ENCODE measurements around the gene GPD1.

GPD1 gene

DNA sequence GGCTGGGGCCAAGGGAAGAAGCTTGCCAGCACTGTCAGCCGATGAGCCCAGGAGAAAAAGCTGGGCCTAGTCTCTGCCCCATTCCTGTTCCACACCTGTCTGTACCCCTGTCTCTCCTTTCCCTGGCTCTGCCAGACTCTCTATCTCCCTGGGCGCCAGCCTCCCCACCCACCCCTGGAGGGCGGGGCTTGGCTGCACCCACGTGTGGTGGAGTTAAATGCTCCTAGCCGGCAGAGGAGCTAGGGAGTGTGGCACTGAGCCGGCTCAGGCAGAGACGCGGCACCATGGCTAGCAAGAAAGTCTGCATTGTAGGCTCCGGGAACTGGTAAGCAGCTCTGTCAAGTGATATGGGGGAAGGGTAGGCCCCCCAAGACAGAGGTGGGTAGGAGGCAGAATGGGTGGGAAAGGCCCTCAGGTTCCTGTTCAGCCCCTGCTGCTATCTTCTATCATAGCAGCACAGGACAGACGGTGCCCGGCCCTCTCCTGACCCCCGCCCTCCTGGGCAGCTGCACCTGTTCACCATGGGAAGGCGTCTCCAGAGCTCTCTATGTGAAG is at the start of gene GPD1:
Gene GPD1, plus strand, starts transcription at position 242 of the 555 bp plus-strand sequence. Its CDS starts 43 bp downstream, at position 285.
- peak; percentile 62 for DNase-seq

DNA sequence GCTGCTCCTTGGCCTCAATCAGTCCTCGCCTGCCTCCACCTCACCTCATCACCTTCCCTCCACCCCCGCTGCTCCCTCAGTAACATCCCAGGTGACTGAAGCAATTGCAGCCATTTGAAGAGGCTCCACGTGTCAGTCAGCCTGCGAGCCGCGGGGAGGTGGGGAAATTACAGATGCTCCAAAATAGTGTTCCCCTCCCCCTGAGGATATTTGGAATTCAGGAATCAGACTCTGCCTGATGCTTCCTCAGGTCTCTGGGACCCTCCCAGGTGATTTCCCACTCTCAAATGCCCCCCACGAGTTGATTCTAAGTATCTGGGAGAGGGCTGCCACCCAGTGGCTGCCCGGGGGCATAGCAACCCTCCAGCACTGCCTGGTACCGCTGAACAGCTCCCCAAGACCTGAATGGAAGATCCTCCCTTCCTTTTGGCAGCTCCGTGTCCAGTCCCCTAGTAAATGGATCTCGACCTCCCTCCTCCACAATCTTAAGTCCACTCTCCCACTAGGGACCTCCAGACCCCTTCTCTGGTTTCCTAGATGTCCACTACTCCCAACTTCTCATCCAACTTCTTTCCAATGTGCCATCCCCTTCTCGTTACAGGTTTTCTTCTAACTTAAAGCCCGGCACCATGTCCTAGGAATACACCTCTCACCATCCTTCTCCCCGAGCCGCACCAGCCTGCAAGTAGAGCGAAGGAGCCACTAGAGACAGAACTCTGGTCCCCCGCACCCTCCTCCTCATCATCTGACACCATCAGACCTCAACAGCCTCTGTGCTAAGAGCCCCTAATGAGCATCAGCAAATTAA is 47.8 kb upstream of the GPD1 start:
- DNase-seq = peak; percentile 28

DNA sequence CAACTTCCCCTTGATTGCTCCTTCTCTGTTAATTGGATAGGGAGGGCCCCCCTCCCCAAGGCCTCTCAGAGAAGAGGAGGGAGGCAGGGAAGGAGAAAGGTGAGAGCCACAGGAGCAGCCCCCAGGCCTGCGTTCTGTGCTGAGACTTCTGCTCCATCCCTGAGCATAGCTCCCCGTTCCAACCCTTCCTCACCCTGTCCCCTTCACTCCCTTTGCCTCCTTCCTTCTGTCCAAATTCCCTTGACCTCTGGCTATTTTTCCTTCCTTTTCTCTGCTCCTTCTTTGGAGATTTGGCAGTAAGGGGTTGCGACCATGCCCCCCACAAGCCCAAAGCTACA is 47.2 kb upstream of the GPD1 start:
- DNase-seq = no peak

DNA sequence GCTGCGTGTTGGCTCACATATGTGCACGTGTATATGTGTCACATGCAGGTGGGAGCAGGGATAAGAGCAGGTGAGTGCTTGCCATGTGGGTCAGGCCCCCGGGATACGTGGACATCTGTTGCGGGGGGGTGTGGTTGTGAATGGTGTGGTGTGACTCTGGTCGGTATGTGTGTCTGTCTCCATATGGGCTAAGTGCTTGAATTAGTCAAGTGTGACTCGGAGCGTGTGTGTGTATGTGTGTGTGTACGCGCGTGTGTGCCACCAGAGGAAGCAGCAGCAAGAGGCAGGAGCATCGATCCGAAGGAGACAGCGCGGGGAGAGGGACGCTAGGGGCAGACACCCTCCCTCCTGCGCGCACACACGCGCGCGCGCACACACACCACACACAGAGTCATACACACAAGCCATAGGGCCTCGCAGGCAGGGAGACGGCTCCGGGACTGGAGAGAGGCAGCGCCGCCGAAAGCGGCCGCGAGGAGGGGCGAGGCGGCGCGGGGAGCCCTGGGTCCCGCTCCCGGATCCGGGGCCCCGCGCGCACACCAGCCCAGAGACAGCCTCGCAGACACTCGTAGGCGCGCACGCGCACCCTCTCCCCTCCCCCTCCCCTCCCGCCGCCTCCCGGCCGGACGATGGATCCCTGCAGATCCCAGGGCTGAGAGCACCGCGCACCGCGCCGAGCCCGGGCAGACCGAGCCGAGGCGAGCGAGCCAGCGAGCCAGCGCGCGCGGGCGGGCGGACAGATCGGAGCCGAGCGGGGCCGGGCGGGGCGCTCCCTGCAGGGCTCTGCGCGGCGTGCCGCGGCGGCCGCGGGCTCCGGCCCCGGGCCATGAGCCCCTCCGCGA is 46.6 kb upstream of the GPD1 start, which contains the start of gene ASIC1:
Gene ASIC1, plus strand, starts transcription at position 597 of the 842 bp plus-strand sequence. CDS start 1,171 bp downstream, outside the sequence.
- DNase-seq = peak; percentile 30

DNA sequence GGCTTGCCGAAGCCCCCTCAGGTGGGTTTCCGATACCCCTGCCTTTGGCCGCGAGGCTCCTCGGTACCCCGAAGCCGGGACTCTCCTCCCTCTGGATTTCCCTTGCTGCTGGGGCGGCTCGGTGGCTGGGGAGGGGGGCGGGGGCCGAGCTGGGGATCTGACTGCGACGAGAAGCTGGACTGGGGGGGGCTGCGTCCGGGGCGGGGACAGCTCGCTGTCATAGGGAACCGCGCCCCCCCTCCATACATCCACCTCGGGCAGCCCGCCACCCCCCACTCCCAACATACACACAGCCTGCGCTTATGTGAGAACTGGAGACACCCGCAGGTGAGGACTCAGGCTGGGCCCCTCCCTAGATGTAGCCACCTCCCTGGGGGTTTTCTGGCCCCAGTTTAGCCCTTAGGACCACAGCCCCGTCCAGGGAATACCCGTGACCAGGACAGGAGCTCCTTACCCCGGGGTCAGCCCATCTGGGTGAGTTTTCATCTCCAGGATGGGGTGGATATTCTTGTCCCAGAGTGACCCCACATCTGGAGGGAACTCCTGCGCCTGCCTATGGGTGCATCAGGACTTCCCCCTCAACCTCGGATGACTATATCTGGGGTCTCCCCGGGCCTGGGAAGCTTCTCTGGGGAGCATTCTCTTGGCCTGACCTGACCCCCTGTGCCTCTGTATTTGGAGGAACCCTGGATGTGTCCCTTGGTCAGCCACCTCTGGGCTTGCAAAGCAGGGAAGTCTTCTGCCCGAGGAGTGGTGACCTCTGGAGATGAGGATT is 45.7 kb upstream of the GPD1 start:
- no peak for DNase-seq

DNA sequence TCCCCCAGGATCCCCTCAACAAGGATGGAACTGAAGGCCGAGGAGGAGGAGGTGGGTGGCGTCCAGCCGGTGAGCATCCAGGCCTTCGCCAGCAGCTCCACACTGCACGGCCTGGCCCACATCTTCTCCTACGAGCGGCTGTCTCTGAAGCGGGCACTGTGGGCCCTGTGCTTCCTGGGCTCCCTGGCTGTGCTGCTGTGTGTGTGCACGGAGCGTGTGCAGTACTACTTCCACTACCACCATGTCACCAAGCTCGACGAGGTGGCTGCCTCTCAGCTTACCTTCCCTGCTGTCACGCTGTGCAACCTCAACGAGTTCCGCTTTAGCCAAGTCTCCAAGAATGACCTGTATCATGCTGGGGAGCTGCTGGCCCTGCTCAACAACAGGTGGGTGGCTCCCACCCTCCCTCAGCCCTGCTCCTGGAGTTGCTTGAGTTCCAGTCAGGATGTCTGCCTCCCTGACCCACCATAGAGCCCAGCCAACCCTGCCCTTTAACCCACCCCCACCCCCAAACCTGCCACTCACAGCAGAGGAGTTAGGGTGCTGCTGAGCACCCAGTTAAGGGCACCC is 45.0 kb upstream of the GPD1 start:
- DNase-seq = no peak

DNA sequence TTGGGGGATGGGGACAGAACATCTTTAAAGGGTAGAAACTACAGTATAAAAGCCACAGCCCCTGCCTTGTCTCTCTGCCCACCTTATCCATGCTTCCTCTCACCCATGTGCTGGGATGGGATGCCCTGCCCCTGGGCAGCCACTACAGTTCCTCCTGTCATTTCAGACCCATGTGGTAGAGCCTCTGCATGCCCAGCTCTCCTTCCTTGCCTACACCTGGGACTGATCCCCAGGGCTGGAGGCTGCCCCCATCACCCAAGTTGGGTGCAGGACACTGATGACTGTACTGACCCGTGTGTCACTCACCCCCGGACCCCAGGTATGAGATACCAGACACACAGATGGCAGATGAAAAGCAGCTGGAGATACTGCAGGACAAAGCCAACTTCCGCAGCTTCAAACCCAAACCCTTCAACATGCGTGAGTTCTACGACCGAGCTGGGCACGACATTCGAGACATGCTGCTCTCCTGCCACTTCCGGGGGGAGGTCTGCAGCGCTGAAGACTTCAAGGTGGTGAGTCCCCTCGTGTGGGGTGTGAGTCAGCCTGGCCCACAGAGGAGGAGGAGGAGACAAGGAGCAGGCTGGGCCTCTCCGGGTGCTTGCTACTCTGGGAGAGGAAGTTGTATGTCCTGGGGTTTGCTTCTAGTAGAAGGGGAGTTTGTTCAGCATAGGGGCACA is 44.2 kb upstream of the GPD1 start:
- no peak for DNase-seq

DNA sequence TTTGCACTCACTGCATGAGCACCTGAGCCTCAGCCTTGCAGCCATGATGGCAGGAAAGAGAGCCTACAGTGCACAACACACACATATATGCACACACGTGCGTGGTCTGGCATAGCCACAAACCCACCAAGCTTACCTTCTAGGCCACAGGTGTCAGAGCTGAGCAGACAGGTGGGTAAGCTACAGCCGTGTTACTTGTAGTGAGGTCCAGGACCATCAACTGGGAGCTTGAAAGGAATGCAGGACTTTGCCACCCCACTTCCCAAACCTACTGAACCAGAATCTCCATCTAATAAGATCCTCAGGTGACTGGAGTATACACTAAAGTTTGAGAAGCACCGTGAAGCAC is 43.7 kb upstream of the GPD1 start:
- no peak for DNase-seq

DNA sequence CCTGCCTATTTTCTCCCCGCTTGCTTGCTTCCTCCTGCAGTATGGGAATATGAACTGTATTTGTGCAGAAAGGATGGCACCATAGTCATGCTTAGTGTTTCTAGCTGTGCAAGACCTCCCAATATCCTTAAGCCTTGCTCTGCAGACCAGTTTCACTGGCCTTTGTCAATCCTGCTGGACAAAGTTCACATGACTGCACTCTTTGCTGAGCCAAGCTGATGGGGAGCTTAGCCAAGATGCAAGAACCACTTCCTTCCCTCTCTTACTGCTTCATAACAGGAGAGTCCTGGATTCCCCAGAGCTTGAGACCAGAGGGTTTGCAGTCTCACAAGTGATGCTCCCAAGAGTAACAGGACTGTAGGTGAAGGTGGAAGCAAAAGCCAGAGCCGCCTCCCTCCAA is 42.6 kb upstream of the GPD1 start:
- DNase-seq = no peak

DNA sequence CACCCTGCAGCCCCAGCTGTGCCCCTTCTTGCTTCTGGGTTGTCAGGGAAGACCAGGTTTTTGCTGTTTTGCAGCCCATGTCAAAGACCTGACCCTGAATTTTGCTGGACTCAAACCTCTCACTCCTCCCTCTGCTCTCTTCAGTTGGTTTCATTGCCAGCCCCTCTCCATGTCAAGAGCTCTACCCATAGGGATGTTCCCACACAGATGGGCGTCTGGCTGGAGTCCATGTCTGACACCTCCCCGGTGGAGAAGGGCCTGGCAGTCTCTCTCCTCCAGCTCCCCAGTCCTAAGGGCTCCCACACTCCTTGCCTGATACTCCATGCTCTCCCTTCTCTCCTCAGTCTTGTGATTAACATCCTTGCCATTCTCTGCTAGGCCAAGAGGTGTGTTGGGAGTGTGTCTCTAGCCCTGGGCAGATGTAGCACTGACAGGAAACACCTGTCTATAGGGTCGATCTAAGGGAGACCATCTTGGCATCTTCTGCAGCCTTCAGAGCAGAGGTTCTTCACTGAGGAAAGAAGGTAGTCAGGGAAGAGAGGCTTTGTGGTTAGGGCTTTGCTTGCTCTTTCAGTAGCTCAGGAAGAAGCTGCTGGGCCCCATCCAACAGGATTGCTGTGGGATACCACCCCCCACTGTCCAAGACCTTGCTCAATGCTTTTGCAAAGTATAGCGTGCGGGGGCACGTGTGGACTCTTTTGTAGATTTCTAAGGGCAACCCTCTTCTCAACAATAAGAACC is 41.7 kb upstream of the GPD1 start:
- no peak for DNase-seq

DNA sequence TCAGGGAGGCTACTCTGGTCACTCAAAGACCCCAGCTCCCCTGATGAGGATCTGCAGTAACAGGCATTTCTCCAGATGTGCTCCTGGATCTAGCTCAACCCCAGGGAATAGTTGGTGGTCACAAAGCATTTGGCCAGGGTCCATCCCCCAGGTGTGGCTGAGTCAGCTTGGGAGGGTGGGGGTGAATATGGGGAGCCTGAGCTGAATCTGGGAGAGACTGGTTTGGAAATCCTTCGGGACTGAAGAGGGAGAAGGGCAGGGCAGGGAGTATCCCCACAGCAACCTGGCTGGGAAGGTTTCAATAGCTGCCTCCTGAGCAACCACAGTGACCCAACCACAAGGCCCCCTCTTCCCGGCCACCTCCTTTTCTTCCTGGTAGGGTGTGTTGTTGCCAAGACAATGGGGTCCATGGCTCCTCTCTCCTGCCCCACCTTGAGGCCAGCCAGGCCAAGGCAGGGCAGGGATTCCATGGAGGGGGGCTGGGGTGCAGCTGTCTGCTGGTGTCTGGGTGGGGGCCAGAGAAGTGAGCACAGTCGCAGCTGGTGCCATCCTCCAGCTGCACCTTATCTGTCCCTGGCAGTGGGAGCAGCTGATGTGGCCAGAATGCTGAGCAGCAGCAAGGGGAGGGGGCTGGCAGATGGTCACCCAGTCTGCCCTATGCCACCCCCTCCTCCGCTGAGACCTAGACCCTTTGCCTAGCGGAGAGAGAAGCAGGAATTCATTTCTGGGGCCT is 40.9 kb upstream of the GPD1 start:
- DNase-seq = no peak

DNA sequence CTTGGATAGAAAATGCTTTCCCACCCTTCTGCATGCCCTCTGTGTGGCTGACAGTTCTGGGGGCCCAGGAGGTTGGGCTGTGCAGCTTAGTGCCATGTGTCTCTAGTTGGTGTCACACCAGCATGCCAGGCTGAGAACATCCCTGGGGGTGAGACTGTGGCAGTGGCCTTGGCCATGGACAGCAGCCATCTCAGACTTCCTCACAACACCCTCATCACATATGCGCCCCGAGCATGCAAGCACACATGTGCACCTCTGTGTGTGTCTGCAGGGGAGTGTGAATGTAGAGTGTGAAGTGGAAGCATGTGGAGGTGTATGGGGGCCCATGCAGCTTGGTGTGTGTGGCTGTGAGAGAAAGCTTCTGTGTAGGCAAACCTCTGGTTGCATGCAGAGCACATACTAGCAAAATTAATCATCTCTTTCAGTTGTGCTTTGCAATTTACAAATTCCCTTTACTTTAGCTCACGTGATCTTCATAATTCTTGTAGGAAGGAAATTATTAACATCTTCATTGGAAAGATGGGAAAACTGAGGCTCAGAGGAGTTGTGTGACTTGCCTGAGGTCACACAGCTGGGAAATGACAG is 38.0 kb upstream of the GPD1 start:
- DNase-seq = no peak

DNA sequence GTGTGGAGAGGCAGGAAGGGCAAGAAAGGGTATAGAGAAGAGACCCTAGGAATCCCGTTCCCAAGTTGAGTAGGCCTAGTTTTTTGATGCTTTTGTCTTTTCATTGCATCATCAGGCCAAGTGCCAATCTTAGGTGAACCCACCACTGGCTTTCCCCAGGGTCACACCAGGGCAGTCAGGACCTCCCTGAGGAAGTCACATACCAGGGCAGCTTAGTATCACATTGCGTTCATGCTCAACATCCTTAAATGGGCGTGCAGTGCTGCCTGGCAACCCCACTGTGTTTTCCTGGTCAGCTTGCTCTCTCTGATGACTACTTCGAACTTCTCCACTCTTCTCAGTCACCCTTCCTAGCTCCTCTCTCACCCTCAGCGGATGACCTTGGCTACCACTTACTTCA is 37.4 kb upstream of the GPD1 start:
- DNase-seq = no peak

DNA sequence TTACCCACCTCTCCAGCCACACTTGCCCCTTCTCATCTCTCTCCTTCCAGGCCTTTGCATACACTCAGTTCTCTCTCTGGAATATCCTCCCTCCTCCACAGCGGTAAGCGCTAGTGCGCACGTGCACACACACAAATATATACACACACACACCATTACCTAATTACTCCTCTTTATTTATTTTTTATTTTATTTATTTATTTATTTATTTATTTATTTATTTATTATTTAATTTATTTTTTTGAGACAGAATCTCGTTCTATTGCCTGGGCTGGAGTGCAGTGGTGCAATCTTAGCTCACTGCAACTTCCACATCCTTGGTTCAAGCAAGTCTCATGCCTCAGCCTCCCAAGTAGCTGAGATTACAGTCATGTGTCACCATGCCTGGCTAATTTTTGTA is 34.7 kb upstream of the GPD1 start:
- DNase-seq = no peak

DNA sequence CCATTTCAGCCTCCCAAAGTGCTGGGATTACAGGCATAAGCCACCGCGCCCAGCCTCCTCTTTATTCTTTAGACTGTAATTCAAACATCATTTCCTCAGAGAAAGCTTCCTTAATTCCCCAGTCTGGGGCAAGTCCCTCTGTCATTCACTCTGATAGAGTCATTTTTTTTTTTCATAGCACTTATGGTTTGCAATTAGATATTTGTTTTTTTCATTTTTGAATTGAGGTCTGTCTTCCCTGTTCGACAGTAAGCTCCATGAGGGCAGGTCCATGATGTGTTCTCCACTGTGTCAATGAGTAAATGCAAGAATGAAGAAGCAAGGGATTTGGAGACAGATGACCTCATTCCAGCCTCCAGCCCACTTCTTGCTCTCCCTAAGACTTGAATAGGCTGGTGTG is 34.3 kb upstream of the GPD1 start:
- no peak for DNase-seq

DNA sequence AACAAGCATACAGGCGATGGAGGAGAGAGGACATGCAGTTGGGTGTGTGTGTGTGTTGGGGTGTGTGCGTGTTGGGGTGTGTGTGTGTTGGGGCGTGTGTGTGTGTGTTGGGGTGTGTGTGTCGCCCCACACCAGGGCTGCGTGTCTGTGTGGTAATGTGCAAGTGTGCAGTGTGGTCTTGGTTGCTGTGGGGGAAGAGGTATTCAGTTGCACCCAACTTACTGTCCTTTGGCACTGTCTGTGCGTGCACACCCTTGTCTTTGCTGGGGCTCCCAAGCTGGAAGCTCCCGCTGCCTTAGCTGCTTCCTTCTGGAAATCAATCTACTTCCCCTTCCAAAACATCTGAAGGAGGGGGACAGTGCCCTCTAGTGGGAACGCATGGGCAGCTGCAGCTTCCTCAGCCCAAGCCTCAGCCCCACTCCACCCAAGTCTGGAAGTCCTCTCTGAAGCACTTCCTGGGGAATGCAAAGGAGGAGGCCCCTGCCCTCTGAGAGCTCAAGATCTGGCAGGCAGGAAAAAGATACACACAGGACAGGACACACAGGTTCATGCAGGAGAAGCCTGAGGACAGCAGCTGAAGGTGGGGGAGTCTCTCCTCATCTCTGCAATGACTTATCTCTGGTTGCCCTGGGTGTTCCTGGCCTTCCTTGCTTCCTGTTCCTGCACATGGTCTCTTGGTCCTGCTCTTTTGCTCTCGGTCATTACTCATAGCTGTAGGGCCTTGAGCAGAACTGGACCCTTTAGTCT is 33.3 kb upstream of the GPD1 start:
- DNase-seq = peak; percentile 34

DNA sequence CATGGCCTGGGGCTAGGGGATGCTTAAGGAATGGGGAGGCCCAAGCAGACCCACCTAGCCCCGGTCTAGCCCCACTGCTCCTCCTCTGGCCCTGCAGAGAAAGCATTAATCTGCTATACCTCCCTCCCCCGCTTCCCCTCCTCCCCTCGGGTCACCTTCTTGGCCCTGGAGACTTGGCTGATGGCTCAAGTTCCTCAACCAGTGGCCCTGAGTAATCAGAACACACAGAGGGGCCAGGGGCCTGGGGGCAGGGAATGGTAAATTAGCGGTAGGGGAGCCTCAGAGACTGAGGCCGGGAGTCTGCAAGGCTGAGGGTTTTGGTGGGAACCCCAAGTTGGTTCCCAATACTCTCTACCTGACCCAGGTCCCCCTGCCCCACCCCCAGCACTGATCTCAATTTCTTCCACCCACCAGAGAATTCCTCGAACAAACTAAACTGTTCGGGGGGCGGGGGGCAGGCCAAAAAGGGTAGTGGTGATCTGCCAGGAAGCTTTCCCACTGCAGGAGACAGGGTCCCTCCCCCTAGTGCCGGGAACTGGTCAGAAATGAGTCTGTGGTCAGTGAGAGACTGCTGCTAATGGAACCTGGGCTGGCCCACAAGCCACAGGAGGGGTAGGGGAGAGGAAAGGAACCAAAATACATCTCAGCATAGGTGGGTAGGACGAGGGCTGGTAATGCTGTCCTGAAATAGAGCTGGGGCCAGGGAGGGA is 31.5 kb upstream of the GPD1 start:
- no peak for DNase-seq

DNA sequence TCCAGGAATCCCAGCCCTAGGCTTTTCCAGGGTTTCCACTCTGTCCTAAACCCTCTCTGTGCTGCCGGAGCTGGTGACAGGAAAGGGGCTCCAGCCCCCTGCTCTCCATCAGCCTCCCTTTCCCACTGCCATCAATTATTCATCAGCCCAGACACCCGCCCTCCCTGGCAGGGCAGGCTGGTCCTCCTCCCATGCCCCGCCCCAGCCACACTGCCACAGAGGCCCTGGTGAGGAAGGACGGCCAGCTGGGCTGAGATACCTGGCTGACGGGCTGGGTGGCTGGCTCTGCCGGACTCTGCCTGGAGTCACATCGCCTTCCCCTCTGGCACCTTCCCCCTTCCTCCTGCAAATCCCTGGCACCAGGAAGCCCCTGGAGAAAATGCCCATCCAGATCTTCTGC is 30.6 kb upstream of the GPD1 start:
- no peak for DNase-seq

DNA sequence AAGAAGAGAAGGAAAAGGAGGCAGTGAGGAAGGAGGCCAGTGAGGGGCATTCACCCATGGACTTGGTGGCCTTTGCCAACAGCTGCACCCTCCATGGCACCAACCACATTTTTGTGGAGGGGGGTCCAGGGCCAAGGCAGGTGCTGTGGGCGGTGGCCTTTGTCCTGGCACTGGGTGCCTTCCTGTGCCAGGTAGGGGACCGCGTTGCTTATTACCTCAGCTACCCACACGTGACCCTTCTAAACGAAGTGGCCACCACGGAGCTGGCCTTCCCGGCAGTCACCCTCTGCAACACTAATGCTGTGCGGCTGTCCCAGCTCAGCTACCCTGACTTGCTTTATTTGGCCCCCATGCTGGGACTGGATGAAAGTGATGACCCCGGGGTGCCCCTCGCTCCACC is 30.1 kb upstream of the GPD1 start:
- DNase-seq = no peak

Measured in NCI-H1105 treated with DMSO at 0.1 percent for 48 hours (cell line).